BJ (cell line): ENCODE results near the gene TNK2. TPM values are rescaled to one million over a fixed set of nuclear protein-coding genes. Genes with fewer than 3 reads are reported as not detected.

Experiments
- CTCF ChIA-PET: fragments of 350-600 bp; formaldehyde crosslinking; extraction: SDS; loops from one replicate; lab custom pipeline; 2021; ENCODE audit warnings: antibody characterized with exemption, inconsistent platforms; lab: Yijun Ruan, JAX
- POLR2A ChIA-PET: fragments of 300-600 bp; sonication (Branson Sonifier 250); formaldehyde crosslinking; extraction: SDS; loops from one replicate; lab custom pipeline; 2021; ENCODE audit warnings: antibody characterized with exemption; lab: Charles Lee
- DNase-seq: peaks from one replicate; pipeline ENCODE4 v3.0.0-alpha.2; 2011; ENCODE audit warnings: low read depth
- H3K27me3 ChIP-seq: 2 replicates; pipeline ENCODE4 v1.6.0; 2011; ENCODE audit warnings: low read length; ENCODE audit not compliant: control insufficient read depth, insufficient read depth
- H3K36me3 ChIP-seq: 2 replicates; pipeline ENCODE4 v1.5.1; 2011; ENCODE audit warnings: low read length; ENCODE audit not compliant: control insufficient read depth, insufficient read depth
- H3K4me3 ChIP-seq: 2 replicates; pipeline ENCODE4 v1.5.1; 2011; ENCODE audit warnings: low read depth, mild to moderate bottlenecking, control low read depth, low read length
- CTCF ChIP-seq: IDR thresholded peaks from 2 replicates; pipeline ENCODE4 v1.5.1; 2011; ENCODE audit warnings: low read depth, mild to moderate bottlenecking, control low read depth, inconsistent platforms, low read length, moderate library complexity; ENCODE audit not compliant: insufficient read depth
- polyA plus RNA-seq: library from polyadenylated mRNA; depleted of rRNA; stranded (reverse); fragments of >200 nt; gene quantifications from 2 replicates; pipeline ENCODE4 v1.2.3, GENCODE V29; 2011

Gene TNK2
- polyA plus RNA-seq, 1 experiment, result 6.3 TPM

- no peak for DNase-seq
- TF ChIP-seq CTCF, result no peak
- Histone ChIP-seq H3K4me3 (no peak overlapping the region), H3K36me3 (no peaks in the 10 kb centered on the region), H3K27me3 (no peaks in the 10 kb centered on the region)
- POLR2A ChIA-PET, result no interaction called here
- CTCF ChIA-PET, result interaction anchor here (1.7 kb wide), 1 partner anchor 70 kb away, joined by 6 read pairs; no protein-coding TSS in a partner anchor
Measured at GRCh38 chr3:195929452-195929851, 21.1 kb upstream of the TNK2 start.

- Histone ChIP-seq H3K27me3 (peaks cover 1% of the 10 kb centered on the region), H3K4me3 (no peak overlapping the region), H3K36me3 (no peaks in the 10 kb centered on the region)
- ChIA-PET CTCF (no interaction called here), POLR2A (no interaction called here)
- no peak for DNase-seq
- no peak for TF ChIP-seq CTCF
Measured at GRCh38 chr3:195921334-195921791, 13.0 kb upstream of the TNK2 start.

GRCh38 chr3:195918176-195918575, 9.8 kb upstream of the TNK2 start:
- peaks cover 2% of the 10 kb centered on the region for H3K27me3 ChIP-seq
- no peak for DNase-seq
- no peak overlapping the region for H3K4me3 ChIP-seq
- CTCF ChIA-PET, result interaction anchor here (0.9 to 7.6 kb wide), 5 partner anchors 12 to 67 kb away, joined by 4 to 139 read pairs (median 4); no protein-coding TSS in a partner anchor
- H3K36me3 ChIP-seq, result no peaks in the 10 kb centered on the region
- POLR2A ChIA-PET, result no interaction called here
- no peak for TF ChIP-seq CTCF

GRCh38 chr3:195916991-195917390, 8.6 kb upstream of the TNK2 start:
- Histone ChIP-seq H3K27me3 (peaks cover 2% of the 10 kb centered on the region), H3K4me3 (no peak overlapping the region), H3K36me3 (no peaks in the 10 kb centered on the region)
- DNase-seq, result no peak
- no peak for TF ChIP-seq CTCF
- POLR2A ChIA-PET, result no interaction called here
- CTCF ChIA-PET, result interaction anchor here (1.0 to 7.6 kb wide), 6 partner anchors 10 to 66 kb away, joined by 3 to 139 read pairs (median 14); no protein-coding TSS in a partner anchor

GRCh38 chr3:195916291-195916690, 7.9 kb upstream of the TNK2 start:
- Histone ChIP-seq H3K36me3 (no peaks in the 10 kb centered on the region), H3K27me3 (peaks cover 2% of the 10 kb centered on the region), H3K4me3 (no peak overlapping the region)
- POLR2A ChIA-PET, result no interaction called here
- CTCF ChIA-PET, result interaction anchor here (1.0 to 7.6 kb wide), 7 partner anchors 8 to 66 kb away, joined by 3 to 139 read pairs (median 22); no protein-coding TSS in a partner anchor
- DNase-seq, result no peak
- TF ChIP-seq CTCF, result no peak
